MCF 10A (cell line): Measurements from ENCODE around the gene APOO. TPM values are rescaled to one million over a fixed set of nuclear protein-coding genes. Genes with fewer than 3 reads are reported as not detected.

Experiments used
- BruUV-seq: library from RNA; stranded (reverse); fragments of 400-500 nt; replicated peaks from 2 replicates; lab custom pipeline; 2021; lab: Mats Ljungman, UMichigan
- CTCF ChIA-PET: fragments of 300-600 bp; sonication (Branson Sonifier 250); formaldehyde crosslinking; extraction: SDS; loops from one replicate; lab custom pipeline; 2021; ENCODE audit warnings: antibody characterized with exemption, inconsistent platforms; lab: Yijun Ruan, JAX
- POLR2A ChIA-PET: fragments of 300-600, 350-650 bp; sonication (Branson Sonifier 250); formaldehyde crosslinking; extraction: SDS; loops from one replicate; lab custom pipeline; 2020; ENCODE audit warnings: antibody characterized with exemption, inconsistent platforms; lab: Yijun Ruan, JAX
- DNase-seq: peaks from one replicate; pipeline ENCODE4 v3.0.0-alpha.2; 2018; ENCODE audit not compliant: unreplicated experiment
- H3K27ac Mint-ChIP-seq: one replicate; pipeline ENCODE4 v1.8.0; 2022; ENCODE audit warnings: mild to moderate bottlenecking, low read depth, mixed read lengths; ENCODE audit not compliant: unreplicated experiment
- H3K27me3 Mint-ChIP-seq: one replicate; pipeline ENCODE4 v1.8.0; 2022; ENCODE audit warnings: mixed read lengths; ENCODE audit not compliant: insufficient read depth, unreplicated experiment
- H3K36me3 Mint-ChIP-seq: one replicate; pipeline ENCODE4 v1.8.0; 2022; ENCODE audit warnings: mild to moderate bottlenecking, moderate library complexity, mixed read lengths; ENCODE audit not compliant: insufficient read depth, unreplicated experiment
- H3K4me1 Mint-ChIP-seq: one replicate; pipeline ENCODE4 v1.8.0; 2022; ENCODE audit warnings: mixed read lengths; ENCODE audit not compliant: insufficient read depth, unreplicated experiment
- H3K4me3 Mint-ChIP-seq: one replicate; pipeline ENCODE4 v1.8.0; 2022; ENCODE audit warnings: mild to moderate bottlenecking, moderate library complexity, mixed read lengths; ENCODE audit not compliant: unreplicated experiment
- H3K9me3 Mint-ChIP-seq: one replicate; pipeline ENCODE4 v1.8.0; 2022; ENCODE audit warnings: mixed read lengths; ENCODE audit not compliant: unreplicated experiment
- intact Hi-C: fragments of 100-400 bp; cut with micrococcal nuclease; formaldehyde crosslinking; loops from 2 replicates; pipeline ENCODE4 v1.14.1; 2022
- total RNA-seq: library from RNA; stranded (reverse); gene quantifications from 2 replicates; pipeline ENCODE4 v1.2.3, GENCODE V29; 2022
- TF ChIP-seq, protein P1 (sequence below): fragments of 200-600 bp; IDR thresholded peaks from one replicate; pipeline ENCODE4 v1.8.0; 2022; ENCODE audit warnings: antibody characterized with exemption, mild to moderate bottlenecking; ENCODE audit not compliant: unreplicated experiment

Gene APOO
- total RNA-seq, 1 experiment from 2014 or later: 35.9 TPM

DNA sequence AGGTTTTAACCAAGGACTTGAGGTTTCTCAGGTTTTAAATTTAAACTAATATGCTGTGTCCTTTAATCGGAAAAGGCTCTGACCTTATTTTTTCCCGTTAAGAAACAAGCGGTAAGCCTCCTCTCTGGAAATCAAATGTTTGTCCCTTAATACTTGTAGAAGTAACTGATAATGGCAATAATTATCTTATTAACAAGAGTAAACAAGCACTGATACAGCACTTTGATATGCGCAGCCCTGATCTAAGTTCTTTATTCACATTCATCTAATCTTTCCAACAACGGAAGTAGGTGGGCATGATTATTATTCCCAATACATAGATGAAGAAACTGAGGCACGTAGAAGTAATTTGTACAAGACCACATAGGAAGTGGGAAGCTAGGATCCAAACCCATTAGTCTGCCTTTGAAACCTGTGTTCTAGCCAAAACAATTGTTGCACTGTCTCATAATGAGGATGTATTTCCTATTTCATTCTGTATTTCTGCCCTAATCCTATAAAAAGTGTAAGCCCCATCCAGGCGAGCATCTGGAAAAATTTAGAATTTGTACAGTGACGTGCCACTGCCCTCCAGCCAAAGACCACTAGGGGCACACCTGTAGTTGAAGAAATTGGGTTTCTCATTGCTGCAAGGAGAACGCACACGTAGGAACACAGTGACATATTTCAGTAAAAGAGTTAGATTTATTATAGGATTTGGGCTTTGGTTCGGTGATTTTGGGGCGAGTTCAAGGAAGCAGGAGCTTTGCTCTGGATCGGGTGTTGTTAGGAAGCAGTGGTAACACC, 674 bp upstream of the APOO start:
- Mint-ChIP-seq H3K27ac (peak overlapping the region; percentile 66), H3K9me3 (no peaks in the 10 kb centered on the region), H3K36me3 (no peaks in the 10 kb centered on the region), H3K4me3 (peak overlapping the region; percentile 69), H3K4me1 (no peaks in the 10 kb centered on the region), H3K27me3 (peaks cover 30% of the 10 kb centered on the region)
- ChIA-PET CTCF (interaction anchor here (0.7 to 2.0 kb wide), 4 partner anchors 16 to 217 kb away, joined by 3 to 10 read pairs (median 4); partner anchors contain the start of gene EIF2S3), POLR2A (interaction anchor here (0.6 to 3.4 kb wide), 9 partner anchors 117 to 1478 kb away, joined by 3 to 43 read pairs (median 3); partner anchors contain the start of genes EIF2S3, KLHL15 and SAT1)
- no peak for DNase-seq
- TF ChIP-seq, protein P1, sequence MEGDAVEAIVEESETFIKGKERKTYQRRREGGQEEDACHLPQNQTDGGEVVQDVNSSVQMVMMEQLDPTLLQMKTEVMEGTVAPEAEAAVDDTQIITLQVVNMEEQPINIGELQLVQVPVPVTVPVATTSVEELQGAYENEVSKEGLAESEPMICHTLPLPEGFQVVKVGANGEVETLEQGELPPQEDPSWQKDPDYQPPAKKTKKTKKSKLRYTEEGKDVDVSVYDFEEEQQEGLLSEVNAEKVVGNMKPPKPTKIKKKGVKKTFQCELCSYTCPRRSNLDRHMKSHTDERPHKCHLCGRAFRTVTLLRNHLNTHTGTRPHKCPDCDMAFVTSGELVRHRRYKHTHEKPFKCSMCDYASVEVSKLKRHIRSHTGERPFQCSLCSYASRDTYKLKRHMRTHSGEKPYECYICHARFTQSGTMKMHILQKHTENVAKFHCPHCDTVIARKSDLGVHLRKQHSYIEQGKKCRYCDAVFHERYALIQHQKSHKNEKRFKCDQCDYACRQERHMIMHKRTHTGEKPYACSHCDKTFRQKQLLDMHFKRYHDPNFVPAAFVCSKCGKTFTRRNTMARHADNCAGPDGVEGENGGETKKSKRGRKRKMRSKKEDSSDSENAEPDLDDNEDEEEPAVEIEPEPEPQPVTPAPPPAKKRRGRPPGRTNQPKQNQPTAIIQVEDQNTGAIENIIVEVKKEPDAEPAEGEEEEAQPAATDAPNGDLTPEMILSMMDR: no peak
- intact Hi-C loops: loop anchor here (1.0 to 2.0 kb wide), 4 partner anchors 116 to 334 kb away; partner anchors contain the start of gene EIF2S3
- BruUV-seq: TSS peak; percentile 68

DNA sequence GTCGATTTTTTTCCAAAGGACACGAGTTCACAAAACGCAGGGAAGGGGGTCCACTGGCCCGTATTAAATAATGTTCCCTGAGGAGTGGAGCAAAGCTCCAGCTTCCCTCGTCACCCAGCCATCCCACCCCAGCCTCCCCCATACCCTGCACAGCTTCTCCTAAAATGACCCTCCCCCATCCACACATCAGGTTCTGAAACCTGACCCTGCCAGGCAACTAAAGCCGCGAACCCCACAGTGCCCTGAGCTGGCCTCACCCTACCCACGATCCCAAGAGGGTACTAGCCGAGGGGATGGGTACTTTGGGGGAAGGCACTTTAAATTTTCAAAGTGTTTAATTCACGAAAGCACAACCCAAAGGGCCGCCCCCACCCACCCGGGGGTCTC, 634 bp downstream of the APOO start:
- H3K9me3 Mint-ChIP-seq: no peaks in the 10 kb centered on the region
- intact Hi-C loops: no loop called here
- no peaks in the 10 kb centered on the region for H3K4me1 Mint-ChIP-seq
- ChIA-PET CTCF (interaction anchor here (0.9 to 1.6 kb wide), 9 partner anchors 11 to 213 kb away, joined by 3 to 9 read pairs (median 4); partner anchors contain the start of genes EIF2S3 and SAT1), POLR2A (interaction anchor here (0.6 to 3.4 kb wide), 11 partner anchors 74 to 925 kb away, joined by 3 to 43 read pairs (median 4); partner anchors contain the start of genes ACOT9, EIF2S3, KLHL15 and SAT1)
- H3K36me3 Mint-ChIP-seq: no peaks in the 10 kb centered on the region
- TF ChIP-seq, protein P1: no peak
- DNase-seq: no peak
- H3K27ac Mint-ChIP-seq: peak overlapping the region; percentile 66
- peaks cover 30% of the 10 kb centered on the region for H3K27me3 Mint-ChIP-seq
- BruUV-seq: no TSS peak
- H3K4me3 Mint-ChIP-seq: peak overlapping the region; percentile 69

DNA sequence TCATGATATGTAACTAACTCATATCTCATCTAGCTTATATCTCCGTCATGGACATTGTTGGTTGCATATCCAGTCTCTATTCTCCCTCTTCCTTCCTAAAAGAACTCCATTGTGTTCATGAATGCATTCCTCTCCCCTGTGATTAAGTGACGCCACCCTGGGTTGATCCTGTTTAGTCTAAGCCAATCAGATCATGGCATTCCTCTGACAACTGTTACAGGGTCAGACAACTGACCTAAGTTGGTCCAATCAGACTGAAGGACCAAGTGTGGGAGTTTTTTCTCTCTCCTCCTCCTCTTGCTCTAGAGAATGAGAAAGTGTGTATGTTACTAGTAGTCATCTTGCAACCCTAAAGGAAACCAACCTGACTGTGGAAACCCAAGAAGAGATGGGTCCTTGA, 3.6 kb downstream of the APOO start:
- peaks cover 9% of the 10 kb centered on the region for H3K27me3 Mint-ChIP-seq
- H3K4me1 Mint-ChIP-seq: peaks cover 8% of the 10 kb centered on the region
- H3K27ac Mint-ChIP-seq: no peak overlapping the region
- intact Hi-C loops: loop anchor here (5.0 kb wide), 1 partner anchor 102 kb away; no protein-coding TSS in a partner anchor
- no peak for DNase-seq
- POLR2A ChIA-PET: interaction anchor here (0.6 to 4.7 kb wide), 2 partner anchors 121 to 1008 kb away, joined by 3 to 140 read pairs; partner anchors contain the start of gene SAT1
- no peaks in the 10 kb centered on the region for H3K9me3 Mint-ChIP-seq
- TF ChIP-seq, protein P1: no peak
- BruUV-seq: no TSS peak
- no peaks in the 10 kb centered on the region for H3K36me3 Mint-ChIP-seq
- no peak overlapping the region for H3K4me3 Mint-ChIP-seq
- CTCF ChIA-PET: interaction anchor here (0.8 to 4.6 kb wide), 7 partner anchors 120 to 1919 kb away, joined by 3 to 137 read pairs (median 6); no protein-coding TSS in a partner anchor

DNA sequence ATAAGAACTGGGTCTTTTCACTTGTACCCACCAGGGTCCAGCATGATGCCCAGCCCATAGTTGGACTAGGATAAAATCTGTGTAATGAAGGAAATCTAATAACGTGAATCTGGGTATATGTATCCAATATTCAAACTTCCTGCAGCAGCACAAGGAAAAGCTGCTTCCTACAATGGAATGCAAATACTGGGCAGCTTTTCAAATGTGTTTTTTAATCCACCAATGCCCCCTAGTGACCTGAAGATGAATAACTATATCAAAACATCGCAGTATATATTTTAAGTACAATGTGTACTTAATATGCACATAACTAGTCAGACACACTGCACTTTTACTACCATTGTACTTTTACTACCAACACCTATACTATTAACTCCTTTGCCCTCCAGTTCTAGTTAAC, 5.3 kb downstream of the APOO start:
- Mint-ChIP-seq H3K27me3 (no peaks in the 10 kb centered on the region), H3K27ac (no peak overlapping the region), H3K36me3 (no peaks in the 10 kb centered on the region), H3K4me3 (no peak overlapping the region), H3K4me1 (peaks cover 16% of the 10 kb centered on the region), H3K9me3 (no peaks in the 10 kb centered on the region)
- peak; percentile 66 for DNase-seq
- ChIA-PET CTCF (interaction anchor here (0.5 to 4.6 kb wide), 66 partner anchors 9 to 1917 kb away, joined by 3 to 137 read pairs (median 5); partner anchors contain the start of genes ACOT9, EIF2S3 and SAT1), POLR2A (interaction anchor here (0.6 to 4.7 kb wide), 14 partner anchors 13 to 211 kb away, joined by 3 to 140 read pairs (median 12); partner anchors contain the start of genes ACOT9, EIF2S3, KLHL15 and SAT1)
- no TSS peak for BruUV-seq
- TF ChIP-seq, protein P1: peak; percentile 54
- intact Hi-C loops: loop anchor here (1.0 to 5.0 kb wide), 5 partner anchors 100 to 1917 kb away; no protein-coding TSS in a partner anchor
